Measurements from ENCODE around the gene CADM4. TPM values are rescaled to one million over a fixed set of nuclear protein-coding genes. Genes with fewer than 3 reads are reported as not detected.
"Not testable (repeated sequence)": the region's sequence is repeated elsewhere in the genome, so short reads cannot be mapped to it uniquely, and the experiment has no call there.

Gene CADM4
- total and polyA plus RNA-seq, 2 donors (not counting 1 experiment from before 2014, with no cell fraction given) = 1.5 TPM

DNA sequence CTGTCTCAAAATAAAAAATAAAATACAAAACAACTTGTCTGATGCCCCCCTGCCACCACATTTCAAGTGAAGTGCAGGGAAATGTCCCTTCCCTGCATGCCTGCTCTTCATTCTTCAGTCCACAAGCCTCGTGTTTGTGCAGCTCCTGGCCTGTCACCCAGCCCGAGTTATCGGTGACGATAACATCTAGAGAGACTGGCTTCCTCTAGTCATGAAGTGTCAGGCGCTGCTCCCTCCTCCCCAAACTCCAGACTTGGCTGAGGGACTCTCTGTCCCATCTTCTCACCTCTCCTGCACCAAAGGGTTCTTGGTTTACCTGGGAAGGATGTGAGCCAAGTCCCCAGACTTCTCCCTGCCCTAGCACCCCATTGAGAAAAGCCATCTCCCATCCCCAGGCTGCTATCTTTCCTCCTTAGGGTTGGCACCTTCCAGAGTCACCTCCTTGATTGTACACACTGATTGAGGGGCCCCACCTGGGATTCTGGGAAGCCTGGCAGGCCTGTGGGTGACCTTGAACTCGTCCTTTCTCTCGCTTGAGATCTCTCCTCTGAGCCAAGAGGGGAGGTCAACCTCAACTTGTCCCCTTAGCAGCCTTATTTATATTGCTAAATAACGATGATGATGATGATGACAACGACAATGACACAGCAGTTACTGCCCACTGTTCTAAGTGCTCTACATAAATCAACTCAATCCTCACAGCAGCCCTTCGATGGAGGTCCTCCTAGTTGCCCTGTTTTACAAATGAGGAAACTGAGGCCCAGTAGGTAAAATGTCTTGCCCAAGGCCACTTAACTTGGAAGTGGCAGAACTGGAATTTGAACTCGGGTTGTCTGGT is 43.4 kb upstream of the CADM4 start:
- TF ChIP-seq, protein P1, sequence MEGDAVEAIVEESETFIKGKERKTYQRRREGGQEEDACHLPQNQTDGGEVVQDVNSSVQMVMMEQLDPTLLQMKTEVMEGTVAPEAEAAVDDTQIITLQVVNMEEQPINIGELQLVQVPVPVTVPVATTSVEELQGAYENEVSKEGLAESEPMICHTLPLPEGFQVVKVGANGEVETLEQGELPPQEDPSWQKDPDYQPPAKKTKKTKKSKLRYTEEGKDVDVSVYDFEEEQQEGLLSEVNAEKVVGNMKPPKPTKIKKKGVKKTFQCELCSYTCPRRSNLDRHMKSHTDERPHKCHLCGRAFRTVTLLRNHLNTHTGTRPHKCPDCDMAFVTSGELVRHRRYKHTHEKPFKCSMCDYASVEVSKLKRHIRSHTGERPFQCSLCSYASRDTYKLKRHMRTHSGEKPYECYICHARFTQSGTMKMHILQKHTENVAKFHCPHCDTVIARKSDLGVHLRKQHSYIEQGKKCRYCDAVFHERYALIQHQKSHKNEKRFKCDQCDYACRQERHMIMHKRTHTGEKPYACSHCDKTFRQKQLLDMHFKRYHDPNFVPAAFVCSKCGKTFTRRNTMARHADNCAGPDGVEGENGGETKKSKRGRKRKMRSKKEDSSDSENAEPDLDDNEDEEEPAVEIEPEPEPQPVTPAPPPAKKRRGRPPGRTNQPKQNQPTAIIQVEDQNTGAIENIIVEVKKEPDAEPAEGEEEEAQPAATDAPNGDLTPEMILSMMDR (conservative IDR thresholded peaks at IDR 0.05 in 1 of 2, IDR thresholded peaks at IDR 0.05 in 1 of 2; ENCODE audit: low read depth in 1 of 2, low read length in 2 of 2) = no peak
- TF ChIP-seq EZH2 (IDR thresholded peaks at IDR 0.05; ENCODE audit: low read length, missing control alignments) = no peak
- H3K4me2 ChIP-seq (ENCODE audit: extremely low read depth, insufficient read depth, low read length) = no peak overlapping the region
- DNase-seq (ENCODE audit: low read depth in 2 of 2) = no peak
- H3K4me3 ChIP-seq (replicated peaks in 1 of 4; ENCODE audit: control extremely low read depth in 1 of 4, insufficient read depth in 1 of 4, low read depth in 3 of 4, low read length in 4 of 4) = no peak overlapping the region
- H3K4me1 ChIP-seq (ENCODE audit: control insufficient read depth, extremely low read depth, insufficient read depth, low read length) = no peaks in the 10 kb centered on the region
- no peak overlapping the region for H2AFZ ChIP-seq (ENCODE audit: low read length)
- no peak overlapping the region for H3K27ac ChIP-seq (ENCODE audit: insufficient read depth, low read length)
- no peaks in the 10 kb centered on the region for H3K27me3 ChIP-seq (ENCODE audit: control insufficient read depth, insufficient read depth, low read length)
- no peaks in the 10 kb centered on the region for H3K36me3 ChIP-seq (ENCODE audit: control insufficient read depth, insufficient read depth, low read length)
- H3K9me3 ChIP-seq (ENCODE audit: control insufficient read depth, insufficient read depth, low read depth, low read length) = no peaks in the 10 kb centered on the region
- H3K79me2 ChIP-seq (ENCODE audit: control insufficient read depth, insufficient read depth, low read length) = no peaks in the 10 kb centered on the region
- H4K20me1 ChIP-seq (ENCODE audit: control insufficient read depth, extremely low read depth, insufficient read depth, low read length) = no peaks in the 10 kb centered on the region
- H3K9ac ChIP-seq (ENCODE audit: insufficient read depth, low read length) = no peak overlapping the region

DNA sequence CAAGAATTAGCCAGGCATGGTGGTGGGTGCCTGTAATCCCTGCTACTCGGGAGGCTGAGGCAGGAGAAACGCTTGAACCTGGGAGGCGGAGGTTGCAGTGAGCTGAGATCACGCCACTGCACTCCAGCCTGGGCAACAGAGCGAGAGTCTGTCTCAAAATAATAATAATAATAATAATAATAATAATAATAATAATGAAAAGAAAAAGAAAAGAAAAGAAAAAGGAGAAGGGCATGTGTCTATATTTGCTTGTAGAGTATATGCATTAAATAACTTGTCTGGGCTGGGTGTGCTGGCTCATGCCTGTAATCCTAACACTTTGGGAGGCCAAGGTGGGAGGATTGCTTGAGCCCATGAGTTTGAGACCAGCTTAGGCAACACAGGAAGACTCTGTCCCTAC is 42.6 kb upstream of the CADM4 start:
- H3K79me2 ChIP-seq (ENCODE audit: control insufficient read depth, insufficient read depth, low read length); H2AFZ ChIP-seq (ENCODE audit: low read length); H3K27me3 ChIP-seq (ENCODE audit: control insufficient read depth, insufficient read depth, low read length); DNase-seq (ENCODE audit: low read depth in 2 of 2); H3K4me3 ChIP-seq (replicated peaks in 1 of 4; ENCODE audit: control extremely low read depth in 1 of 4, insufficient read depth in 1 of 4, low read depth in 3 of 4, low read length in 4 of 4); H3K27ac ChIP-seq (ENCODE audit: insufficient read depth, low read length); H3K9me3 ChIP-seq (ENCODE audit: control insufficient read depth, insufficient read depth, low read depth, low read length); H3K9ac ChIP-seq (ENCODE audit: insufficient read depth, low read length); H3K4me1 ChIP-seq (ENCODE audit: control insufficient read depth, extremely low read depth, insufficient read depth, low read length); H4K20me1 ChIP-seq (ENCODE audit: control insufficient read depth, extremely low read depth, insufficient read depth, low read length); H3K36me3 ChIP-seq (ENCODE audit: control insufficient read depth, insufficient read depth, low read length); H3K4me2 ChIP-seq (ENCODE audit: extremely low read depth, insufficient read depth, low read length): not testable (repeated sequence)

DNA sequence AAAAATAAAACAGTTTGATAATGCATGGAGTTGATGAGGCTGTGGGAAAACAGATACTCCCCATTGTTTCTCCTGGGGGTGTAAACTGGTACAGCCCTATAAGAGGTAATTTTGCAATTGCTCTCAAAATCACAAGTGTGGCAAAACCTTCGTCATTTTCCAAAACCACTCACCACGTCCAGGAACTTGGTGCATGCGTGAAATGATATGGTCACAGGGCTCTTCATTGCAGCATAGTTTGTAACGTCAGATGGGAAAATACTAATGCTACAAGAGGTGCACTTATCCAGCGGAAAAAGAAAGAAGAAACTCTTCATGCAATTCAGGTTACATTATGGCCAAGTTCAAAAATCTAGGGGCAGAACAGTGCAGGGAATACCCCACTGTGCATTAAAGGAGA is 42.2 kb upstream of the CADM4 start:
- no peaks in the 10 kb centered on the region for H3K4me1 ChIP-seq (ENCODE audit: control insufficient read depth, extremely low read depth, insufficient read depth, low read length)
- no peak overlapping the region for H3K27ac ChIP-seq (ENCODE audit: insufficient read depth, low read length)

More for the DNA sequence above, 42.2 kb upstream of the CADM4 start:
- no peak for TF ChIP-seq EZH2 (IDR thresholded peaks at IDR 0.05; ENCODE audit: low read length, missing control alignments)
- TF ChIP-seq, protein P1 (conservative IDR thresholded peaks at IDR 0.05 in 1 of 2, IDR thresholded peaks at IDR 0.05 in 1 of 2; ENCODE audit: low read depth in 1 of 2, low read length in 2 of 2) = no peak
- Histone ChIP-seq H3K4me3 (replicated peaks in 1 of 4; ENCODE audit: control extremely low read depth in 1 of 4, insufficient read depth in 1 of 4, low read depth in 3 of 4, low read length in 4 of 4) (no peak overlapping the region), H4K20me1 (ENCODE audit: control insufficient read depth, extremely low read depth, insufficient read depth, low read length) (no peaks in the 10 kb centered on the region), H3K9me3 (ENCODE audit: control insufficient read depth, insufficient read depth, low read depth, low read length) (no peaks in the 10 kb centered on the region), H3K4me2 (ENCODE audit: extremely low read depth, insufficient read depth, low read length) (no peak overlapping the region), H3K36me3 (ENCODE audit: control insufficient read depth, insufficient read depth, low read length) (no peaks in the 10 kb centered on the region), H3K79me2 (ENCODE audit: control insufficient read depth, insufficient read depth, low read length) (no peaks in the 10 kb centered on the region), H3K9ac (ENCODE audit: insufficient read depth, low read length) (no peak overlapping the region), H3K27me3 (ENCODE audit: control insufficient read depth, insufficient read depth, low read length) (no peaks in the 10 kb centered on the region), H2AFZ (ENCODE audit: low read length) (no peak overlapping the region)
- DNase-seq (ENCODE audit: low read depth in 2 of 2) = no peak

Measured in fibroblast of lung (primary cell).